Astrocyte (in vitro differentiated cells and primary cell): Measurements from ENCODE around the gene KRT73.

ENCODE experiments used
- EZH2 ChIP-seq: IDR thresholded peaks from 2 replicates; pipeline ENCODE4 v1.6.1; 2012; ENCODE audit warnings: mild to moderate bottlenecking, low read length, inconsistent platforms; ENCODE audit not compliant: insufficient read depth
- TF ChIP-seq, protein P1 (sequence below): IDR thresholded peaks from 2 replicates; pipeline ENCODE4 v1.5.1; 2011; ENCODE audit warnings: low read depth, mild to moderate bottlenecking, inconsistent platforms, low read length, moderate library complexity; ENCODE audit not compliant: insufficient read depth

DNA sequence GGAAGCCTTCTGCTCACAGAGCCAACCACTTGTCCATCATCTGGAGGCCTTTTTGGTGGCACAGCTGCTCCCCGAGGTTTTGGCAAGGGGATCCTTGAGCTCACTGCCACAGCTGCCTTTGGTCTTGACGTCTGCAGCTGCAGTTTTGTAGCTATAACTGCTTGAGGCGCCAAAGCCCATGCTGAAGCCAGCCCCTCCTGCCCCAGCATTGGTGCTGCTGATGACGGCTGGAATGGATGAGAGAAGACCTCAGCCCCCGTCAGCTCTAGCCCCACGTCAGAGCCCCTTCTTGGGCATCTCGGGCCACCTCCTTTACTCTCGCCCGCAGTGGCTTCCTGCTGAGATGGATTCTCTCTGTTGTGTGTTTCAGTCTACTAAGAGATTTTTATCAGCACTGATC lies 32.4 kb downstream of the KRT73 start:
- TF ChIP-seq, protein P1, sequence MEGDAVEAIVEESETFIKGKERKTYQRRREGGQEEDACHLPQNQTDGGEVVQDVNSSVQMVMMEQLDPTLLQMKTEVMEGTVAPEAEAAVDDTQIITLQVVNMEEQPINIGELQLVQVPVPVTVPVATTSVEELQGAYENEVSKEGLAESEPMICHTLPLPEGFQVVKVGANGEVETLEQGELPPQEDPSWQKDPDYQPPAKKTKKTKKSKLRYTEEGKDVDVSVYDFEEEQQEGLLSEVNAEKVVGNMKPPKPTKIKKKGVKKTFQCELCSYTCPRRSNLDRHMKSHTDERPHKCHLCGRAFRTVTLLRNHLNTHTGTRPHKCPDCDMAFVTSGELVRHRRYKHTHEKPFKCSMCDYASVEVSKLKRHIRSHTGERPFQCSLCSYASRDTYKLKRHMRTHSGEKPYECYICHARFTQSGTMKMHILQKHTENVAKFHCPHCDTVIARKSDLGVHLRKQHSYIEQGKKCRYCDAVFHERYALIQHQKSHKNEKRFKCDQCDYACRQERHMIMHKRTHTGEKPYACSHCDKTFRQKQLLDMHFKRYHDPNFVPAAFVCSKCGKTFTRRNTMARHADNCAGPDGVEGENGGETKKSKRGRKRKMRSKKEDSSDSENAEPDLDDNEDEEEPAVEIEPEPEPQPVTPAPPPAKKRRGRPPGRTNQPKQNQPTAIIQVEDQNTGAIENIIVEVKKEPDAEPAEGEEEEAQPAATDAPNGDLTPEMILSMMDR = no peak
- no peak for TF ChIP-seq EZH2
